GM12865 (cell line): ENCODE data around the gene ITIH4.

Experiments used
- DNase-seq: peaks from one replicate; pipeline ENCODE4 v3.0.0; 2010; ENCODE audit warnings: low read depth
- H3K4me3 ChIP-seq: 2 replicates; pipeline ENCODE4 v1.5.1; 2011; ENCODE audit warnings: mild to moderate bottlenecking, low read depth, low read length, control low read depth
- TF ChIP-seq, protein P1 (sequence below): IDR thresholded peaks from 2 replicates; pipeline ENCODE4 v1.5.1; 2011; ENCODE audit warnings: low read length, control low read depth, low read depth, inconsistent platforms; ENCODE audit not compliant: insufficient read depth; ENCODE audit errors: missing control alignments

The ITIH4 gene

DNA sequence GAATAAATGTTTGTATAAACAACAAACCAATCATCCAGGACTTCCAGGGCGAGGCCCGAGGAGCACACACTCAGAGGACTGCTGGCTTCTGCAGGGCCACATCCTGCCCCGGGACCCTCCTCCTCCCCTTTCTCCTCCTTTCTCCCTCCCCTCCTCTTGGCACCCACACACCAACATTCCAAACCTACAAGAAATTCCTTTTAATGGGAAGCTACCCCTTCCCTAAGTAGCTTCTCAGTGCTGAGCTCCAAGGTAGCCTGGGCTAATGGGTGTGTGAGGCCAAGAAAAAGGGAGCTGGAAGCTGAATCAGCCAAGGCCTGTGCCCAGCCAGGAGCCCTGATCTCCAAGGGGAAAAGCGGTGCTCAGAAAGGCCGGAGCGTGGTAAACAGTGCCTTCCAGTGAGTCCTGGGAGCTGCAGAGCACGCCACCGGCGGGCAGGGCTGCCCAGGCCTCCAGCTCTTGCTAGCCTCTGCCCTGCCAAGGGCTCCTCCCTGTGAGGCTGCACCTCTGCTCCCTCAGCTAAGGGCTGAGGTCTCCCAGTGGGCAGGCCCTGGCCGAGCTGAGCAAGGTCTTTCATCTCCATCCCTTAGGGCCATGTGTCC, 32.0 kb downstream of the ITIH4 start:
- no peak for DNase-seq
- TF ChIP-seq, protein P1, sequence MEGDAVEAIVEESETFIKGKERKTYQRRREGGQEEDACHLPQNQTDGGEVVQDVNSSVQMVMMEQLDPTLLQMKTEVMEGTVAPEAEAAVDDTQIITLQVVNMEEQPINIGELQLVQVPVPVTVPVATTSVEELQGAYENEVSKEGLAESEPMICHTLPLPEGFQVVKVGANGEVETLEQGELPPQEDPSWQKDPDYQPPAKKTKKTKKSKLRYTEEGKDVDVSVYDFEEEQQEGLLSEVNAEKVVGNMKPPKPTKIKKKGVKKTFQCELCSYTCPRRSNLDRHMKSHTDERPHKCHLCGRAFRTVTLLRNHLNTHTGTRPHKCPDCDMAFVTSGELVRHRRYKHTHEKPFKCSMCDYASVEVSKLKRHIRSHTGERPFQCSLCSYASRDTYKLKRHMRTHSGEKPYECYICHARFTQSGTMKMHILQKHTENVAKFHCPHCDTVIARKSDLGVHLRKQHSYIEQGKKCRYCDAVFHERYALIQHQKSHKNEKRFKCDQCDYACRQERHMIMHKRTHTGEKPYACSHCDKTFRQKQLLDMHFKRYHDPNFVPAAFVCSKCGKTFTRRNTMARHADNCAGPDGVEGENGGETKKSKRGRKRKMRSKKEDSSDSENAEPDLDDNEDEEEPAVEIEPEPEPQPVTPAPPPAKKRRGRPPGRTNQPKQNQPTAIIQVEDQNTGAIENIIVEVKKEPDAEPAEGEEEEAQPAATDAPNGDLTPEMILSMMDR, result no peak
- no peak overlapping the region for H3K4me3 ChIP-seq

DNA sequence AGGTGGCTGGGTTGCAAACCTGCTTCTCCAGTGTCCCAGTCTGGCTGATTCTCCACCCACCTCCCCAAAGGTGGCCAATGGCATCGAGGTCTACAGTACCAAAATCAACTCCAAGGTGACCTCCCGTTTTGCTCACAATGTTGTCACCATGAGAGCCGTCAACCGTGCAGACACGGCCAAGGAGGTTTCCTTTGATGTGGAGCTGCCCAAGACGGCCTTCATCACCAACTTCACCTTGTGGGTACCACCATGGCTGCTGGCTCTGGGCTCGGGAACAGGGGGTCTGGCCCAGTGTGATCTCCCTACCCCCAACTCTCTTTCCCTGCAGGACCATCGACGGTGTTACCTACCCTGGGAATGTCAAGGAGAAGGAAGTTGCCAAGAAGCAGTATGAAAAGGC, 34.1 kb downstream of the ITIH4 start:
- DNase-seq, result no peak
- no peak overlapping the region for H3K4me3 ChIP-seq
- TF ChIP-seq, protein P1, result no peak

DNA sequence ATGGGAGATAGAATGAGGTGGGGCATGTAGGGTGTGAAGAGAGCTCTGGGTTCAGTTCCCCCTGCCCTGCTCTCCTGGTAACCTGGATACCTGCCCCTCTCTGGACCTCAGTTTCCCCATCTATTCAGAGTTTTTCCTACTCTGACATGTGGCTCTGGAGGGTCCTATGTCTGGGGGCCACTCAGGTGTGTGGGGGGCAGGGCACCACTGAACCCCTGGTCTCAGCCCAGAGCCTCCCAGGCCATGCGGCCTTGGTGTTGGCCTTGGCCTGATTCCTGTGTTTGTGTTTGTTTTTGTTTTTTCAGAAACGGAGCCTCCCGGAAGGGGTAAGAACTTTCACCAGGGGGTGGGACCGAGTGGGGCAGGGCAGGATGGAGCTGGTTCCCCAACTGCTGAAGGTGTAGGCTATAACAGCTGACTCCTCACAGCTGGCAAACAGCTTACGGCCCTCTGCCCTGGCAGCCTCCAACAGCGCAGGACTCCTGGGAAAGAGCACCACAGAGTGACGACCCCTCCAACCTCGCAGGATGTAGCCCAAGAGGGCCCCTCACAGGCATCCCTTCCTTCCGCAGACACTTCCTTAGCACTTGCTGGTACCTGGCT, 35.1 kb downstream of the ITIH4 start:
- no peak overlapping the region for H3K4me3 ChIP-seq
- DNase-seq, result no peak
- TF ChIP-seq, protein P1, result no peak

DNA sequence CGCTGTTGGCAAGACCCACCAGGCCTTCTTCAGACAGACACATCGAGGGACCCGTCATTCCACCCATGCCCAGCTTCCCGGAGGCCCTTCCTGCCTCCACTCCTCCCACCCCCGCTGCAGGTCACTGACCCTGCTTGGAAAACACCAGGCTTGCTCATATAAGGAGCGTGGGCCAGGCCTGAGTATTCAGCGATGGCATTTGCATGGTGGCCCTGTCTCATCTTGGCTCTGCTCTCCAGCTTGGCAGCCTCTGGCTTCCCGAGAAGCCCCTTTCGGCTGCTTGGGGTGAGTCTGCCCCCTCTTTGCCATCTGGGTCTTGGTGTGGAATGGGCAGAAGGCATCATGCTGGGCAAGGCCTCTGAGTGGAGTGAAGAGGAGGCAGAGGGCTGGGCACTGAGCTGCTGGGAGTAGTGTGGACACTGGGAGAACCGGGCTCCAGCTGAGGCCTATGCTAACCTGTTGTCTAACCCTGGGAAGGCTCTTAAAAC, 35.8 kb downstream of the ITIH4 start, which contains the start of gene ITIH3:
Gene ITIH3, plus strand, starts transcription at position 185 of the 488 bp plus-strand sequence. Its CDS starts 8 bp downstream, at position 193.
- TF ChIP-seq, protein P1, result no peak
- H3K4me3 ChIP-seq, result no peak within 1 kb of the TSS

DNA sequence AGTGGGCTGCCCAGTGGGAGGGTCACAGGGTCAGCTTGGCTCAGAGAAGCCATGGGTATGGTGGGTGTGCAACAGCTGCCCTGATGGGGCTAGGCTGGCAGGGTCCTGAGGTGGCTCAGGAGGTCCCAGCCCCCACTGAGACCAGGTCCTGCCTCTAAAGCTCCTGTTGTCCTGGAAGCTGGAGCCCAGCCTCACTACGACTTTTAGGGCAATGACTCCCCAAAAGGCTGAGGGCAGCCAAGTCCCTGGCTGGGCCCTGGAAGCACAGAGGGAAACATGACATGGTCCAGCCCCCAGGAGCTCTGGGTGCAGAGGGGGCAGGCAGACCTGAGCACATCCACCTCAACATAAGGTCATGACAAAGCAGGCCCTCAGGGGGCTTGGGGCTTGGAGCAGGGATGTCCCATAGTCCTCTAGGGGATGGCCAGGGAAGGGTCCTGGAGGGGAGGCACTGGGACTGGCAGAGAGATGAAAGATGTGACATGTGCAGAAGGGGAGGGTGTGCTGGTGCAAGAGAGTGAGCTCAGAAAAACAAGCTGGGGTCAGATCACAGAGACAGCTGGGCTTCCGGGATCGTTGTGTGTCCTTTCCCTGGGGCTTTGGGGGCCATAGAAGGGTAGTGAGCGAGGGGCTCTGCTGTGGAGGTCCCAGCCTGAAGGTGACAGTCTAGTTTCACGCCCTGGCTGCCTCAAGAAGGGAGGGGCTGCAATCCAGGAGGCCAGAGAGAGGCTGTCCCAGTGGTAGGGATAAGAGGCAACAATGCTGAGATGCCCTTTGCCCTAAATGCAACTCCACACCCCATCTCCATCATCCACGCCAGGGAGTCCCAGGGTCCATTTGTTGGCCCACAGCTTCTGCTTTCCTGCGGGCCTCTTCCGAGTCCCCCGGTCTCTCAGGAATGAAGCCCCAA, 36.5 kb downstream of the ITIH4 start:
- DNase-seq, result no peak

More for the DNA sequence above, 35.8 kb downstream of the ITIH4 start, which contains the start of gene ITIH3:
- no peak for DNase-seq

DNA sequence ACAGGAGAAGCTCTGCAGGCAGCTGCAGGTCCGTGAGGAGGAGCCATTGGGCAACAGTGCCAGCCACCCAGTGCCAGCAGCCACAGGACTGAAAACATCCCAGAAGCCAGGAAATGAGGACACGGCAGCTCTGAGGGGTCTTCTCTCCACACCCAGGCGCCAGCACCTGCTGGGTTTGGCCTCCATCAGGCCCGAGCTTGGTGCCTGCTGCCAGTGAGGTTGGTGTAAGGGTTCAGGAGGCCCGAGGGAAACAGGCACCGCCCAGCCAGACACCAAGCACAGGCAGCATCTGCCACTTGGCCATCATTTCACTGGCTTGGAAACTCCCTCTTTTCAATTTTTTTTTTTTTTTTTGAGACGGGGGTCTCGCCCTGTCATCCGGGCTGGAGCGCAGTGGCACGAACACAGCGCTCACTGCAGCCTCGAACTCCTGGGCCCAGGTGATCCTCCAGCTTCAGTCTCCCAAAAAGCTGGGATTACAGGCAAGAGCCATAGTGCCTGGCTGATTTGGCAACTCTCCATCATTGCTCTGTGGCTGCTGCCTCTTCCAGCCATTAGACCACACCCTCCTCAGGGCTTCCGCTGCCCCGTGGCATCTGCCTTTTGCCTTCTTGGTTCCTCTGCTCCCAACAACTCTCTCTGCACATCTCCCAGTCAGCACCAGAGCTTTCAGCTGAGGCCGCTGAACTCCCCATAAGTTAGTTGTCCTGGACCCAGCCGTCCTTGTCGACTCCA, 37.3 kb downstream of the ITIH4 start:
- no peak for DNase-seq
- no peak overlapping the region for H3K4me3 ChIP-seq
- TF ChIP-seq, protein P1, result no peak

More for the DNA sequence above, 36.5 kb downstream of the ITIH4 start:
- no peak overlapping the region for H3K4me3 ChIP-seq
- TF ChIP-seq, protein P1, result no peak
